ENCODE results near the gene ZNF211. TPM values are rescaled to one million over a fixed set of nuclear protein-coding genes. Genes with fewer than 3 reads are reported as not detected.
A peak's percentile ranks its signal among the peaks of the same experiment; 100 is the strongest.

The ZNF211 gene
- total and polyA plus RNA-seq, 9 of the 15 experiments (the other 6 are each of a cell fraction or from before 2014, with no cell fraction given) = 1.3 to 11.6 (median 4.5) TPM

- TF ChIP-seq ARID4B (CRISPR knock-in tag; IDR thresholded peaks at IDR 0.05) = peak; percentile 81; the same call in 1 of the 2 replicates
- no peak for TF ChIP-seq CHD2 (IDR thresholded peaks at IDR 0.05; ENCODE audit: low read depth, low read length)
- peak; percentile 21 for TF ChIP-seq SAP30 (IDR thresholded peaks at IDR 0.05; ENCODE audit: borderline replicate concordance, insufficient read depth, low read depth, low read length, poor library complexity, severe bottlenecking)
- TF ChIP-seq DACH1 (IDR thresholded peaks at IDR 0.05; ENCODE audit: partially characterized antibody) = no peak
- peak; percentile 52 for TF ChIP-seq POLR2G (IDR thresholded peaks at IDR 0.05; ENCODE audit: low read depth, low read length)
- TF ChIP-seq, protein P1, sequence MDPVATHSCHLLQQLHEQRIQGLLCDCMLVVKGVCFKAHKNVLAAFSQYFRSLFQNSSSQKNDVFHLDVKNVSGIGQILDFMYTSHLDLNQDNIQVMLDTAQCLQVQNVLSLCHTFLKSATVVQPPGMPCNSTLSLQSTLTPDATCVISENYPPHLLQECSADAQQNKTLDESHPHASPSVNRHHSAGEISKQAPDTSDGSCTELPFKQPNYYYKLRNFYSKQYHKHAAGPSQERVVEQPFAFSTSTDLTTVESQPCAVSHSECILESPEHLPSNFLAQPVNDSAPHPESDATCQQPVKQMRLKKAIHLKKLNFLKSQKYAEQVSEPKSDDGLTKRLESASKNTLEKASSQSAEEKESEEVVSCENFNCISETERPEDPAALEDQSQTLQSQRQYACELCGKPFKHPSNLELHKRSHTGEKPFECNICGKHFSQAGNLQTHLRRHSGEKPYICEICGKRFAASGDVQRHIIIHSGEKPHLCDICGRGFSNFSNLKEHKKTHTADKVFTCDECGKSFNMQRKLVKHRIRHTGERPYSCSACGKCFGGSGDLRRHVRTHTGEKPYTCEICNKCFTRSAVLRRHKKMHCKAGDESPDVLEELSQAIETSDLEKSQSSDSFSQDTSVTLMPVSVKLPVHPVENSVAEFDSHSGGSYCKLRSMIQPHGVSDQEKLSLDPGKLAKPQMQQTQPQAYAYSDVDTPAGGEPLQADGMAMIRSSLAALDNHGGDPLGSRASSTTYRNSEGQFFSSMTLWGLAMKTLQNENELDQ (CRISPR knock-in tag; IDR thresholded peaks at IDR 0.05; ENCODE audit: borderline replicate concordance) = 0 out of 2 replicates have a peak, but pooled peaks have one; percentile 56
- TF ChIP-seq ZNF764 (CRISPR knock-in tag; IDR thresholded peaks at IDR 0.05; ENCODE audit: low read depth) = no peak
- no peak for TF ChIP-seq SNIP1 (IDR thresholded peaks at IDR 0.05; ENCODE audit: low read depth)
- TF ChIP-seq GTF2B (IDR thresholded peaks at IDR 0.05; ENCODE audit: extremely low read depth, insufficient read length) = no peak
- TF ChIP-seq NR2C2 (CRISPR knock-in tag; IDR thresholded peaks at IDR 0.05) = no peak
- TF ChIP-seq NR2C2 (tag; IDR thresholded peaks at IDR 0.05) = no peak; the same call in 1 of the 2 replicates
- TF ChIP-seq TBL1XR1 (IDR thresholded peaks at IDR 0.05; ENCODE audit: low read length in 2 of 2) = no peak
- TF ChIP-seq TFE3 (CRISPR knock-in tag; IDR thresholded peaks at IDR 0.05) = no peak
- no peak for TF ChIP-seq ZSCAN32 (CRISPR knock-in tag; IDR thresholded peaks at IDR 0.05)
- no peak for TF ChIP-seq SIN3B (IDR thresholded peaks at IDR 0.05; ENCODE audit: low read depth)
Measured at GRCh38 chr19:57682226-57682766, 49.3 kb downstream of the ZNF211 start (continued).

All from K562 (cell line).